DND-41 (cell line): ENCODE measurements around the gene AKR1A1.

Experiments
- ATAC-seq: fragments of 200-7000 bp; cut with Tn5 transposase; 3 replicates; pipeline ENCODE4 v1.9.1; 2021; ENCODE audit warnings: low read depth; ENCODE audit not compliant: insufficient read depth
- DNase-seq: peaks from one replicate; pipeline ENCODE4 v3.0.0-alpha.2; 2020
- H2AFZ ChIP-seq: 2 replicates; pipeline ENCODE4 v1.6.0; 2012; ENCODE audit warnings: low read depth, low read length
- H3K27ac ChIP-seq: 2 replicates; pipeline ENCODE4 v1.5.1; 2012; ENCODE audit warnings: low read length, inconsistent platforms
- H3K27me3 ChIP-seq: fragments of 200-600 bp; sonication (generic); 2 replicates; pipeline ENCODE4 v1.6.0; 2012; ENCODE audit warnings: low read length, mild to moderate bottlenecking, inconsistent platforms; ENCODE audit not compliant: insufficient read depth, poor library complexity
- H3K36me3 ChIP-seq: 2 replicates; pipeline ENCODE4 v1.5.1; 2012; ENCODE audit warnings: low read length, inconsistent platforms; ENCODE audit not compliant: insufficient read depth
- H3K4me1 ChIP-seq: 2 replicates; pipeline ENCODE4 v1.5.1; 2012; ENCODE audit warnings: mild to moderate bottlenecking, low read length; ENCODE audit not compliant: insufficient read depth
- H3K4me2 ChIP-seq: 2 replicates; pipeline ENCODE4 v1.6.0; 2012; ENCODE audit warnings: mild to moderate bottlenecking, moderate library complexity, low read length, inconsistent platforms; ENCODE audit not compliant: insufficient read depth
- H3K4me3 ChIP-seq, 2 experiments: fragments of 200-600 bp in 1 of 2; shearing (Covaris generic) in 1 of 2; 2 replicates each; pipeline ENCODE4 v1.5.1; 2012 to 2016; ENCODE audit warnings: inconsistent platforms in 2 of 2, low read length in 2 of 2, mild to moderate bottlenecking in 2 of 2, low read depth in 1 of 2, moderate library complexity in 1 of 2
- H3K79me2 ChIP-seq: 2 replicates; pipeline ENCODE4 v1.6.0; 2012; ENCODE audit warnings: low read length, inconsistent platforms; ENCODE audit not compliant: insufficient read depth
- H3K9ac ChIP-seq: 2 replicates; pipeline ENCODE4 v1.6.0; 2012; ENCODE audit warnings: low read depth, mild to moderate bottlenecking, inconsistent platforms, low read length, moderate library complexity
- H3K9me3 ChIP-seq: 2 replicates; pipeline ENCODE4 v1.5.1; 2012; ENCODE audit warnings: low read length, moderate library complexity, mild to moderate bottlenecking, inconsistent platforms; ENCODE audit not compliant: insufficient read depth, severe bottlenecking
- H4K20me1 ChIP-seq: 2 replicates; pipeline ENCODE4 v1.6.0; 2012; ENCODE audit warnings: low read length; ENCODE audit not compliant: insufficient read depth
- CTCF ChIP-seq: IDR thresholded peaks from 2 replicates; pipeline ENCODE4 v1.5.1; 2012; ENCODE audit warnings: borderline replicate concordance, low read length, moderate library complexity, mild to moderate bottlenecking; ENCODE audit not compliant: poor library complexity, severe bottlenecking; ENCODE audit errors: extremely low read depth
- EZH2 ChIP-seq: IDR thresholded peaks from 3 replicates; pipeline ENCODE4 v1.6.1; 2012; ENCODE audit warnings: borderline replicate concordance, low read depth, mild to moderate bottlenecking, moderate library complexity, low read length, inconsistent platforms; ENCODE audit not compliant: severe bottlenecking

AKR1A1 gene

GRCh38 chr1:45507195-45507594 is 43.4 kb upstream of the AKR1A1 start:
- no peaks in the 10 kb centered on the region for H3K9me3 ChIP-seq
- H3K36me3 ChIP-seq = peaks cover 58% of the 10 kb centered on the region
- peaks cover 14% of the 10 kb centered on the region; the same call in 1 of the 2 replicates for H4K20me1 ChIP-seq
- H3K4me1 ChIP-seq = no peaks in the 10 kb centered on the region
- no peaks in the 10 kb centered on the region for H3K27me3 ChIP-seq
- H3K79me2 ChIP-seq = peaks cover 7% of the 10 kb centered on the region; the same call in 1 of the 2 replicates
- H3K27ac ChIP-seq = no peak overlapping the region
- H3K4me2 ChIP-seq = no peak overlapping the region
- ATAC-seq (no peak; the same call in 2 of the 3 replicates), DNase-seq (no peak)
- H3K4me3 ChIP-seq = no peak overlapping the region
- no peak overlapping the region for H2AFZ ChIP-seq
- TF ChIP-seq EZH2 (no peak), CTCF (no peak)
- H3K9ac ChIP-seq = no peak overlapping the region

GRCh38 chr1:45507893-45508292 is 42.7 kb upstream of the AKR1A1 start:
- Histone ChIP-seq H3K4me1 (no peaks in the 10 kb centered on the region), H3K4me3 (no peak overlapping the region), H2AFZ (no peak overlapping the region), H3K27ac (0 out of 2 replicates have a peak overlapping the region, but pooled peaks have one; percentile 13), H3K4me2 (no peak overlapping the region), H3K36me3 (peaks cover 65% of the 10 kb centered on the region), H3K79me2 (peaks cover 5% of the 10 kb centered on the region; the same call in 1 of the 2 replicates), H4K20me1 (peaks cover 14% of the 10 kb centered on the region; the same call in 1 of the 2 replicates), H3K9ac (no peak overlapping the region), H3K27me3 (no peaks in the 10 kb centered on the region), H3K9me3 (no peaks in the 10 kb centered on the region)
- DNase-seq = no peak
- no peak for TF ChIP-seq EZH2
- TF ChIP-seq CTCF = no peak
- peak; percentile 12; the same call in 1 of the 3 replicates for ATAC-seq

- H2AFZ ChIP-seq = no peak overlapping the region
- no peaks in the 10 kb centered on the region for H3K9me3 ChIP-seq
- peaks cover 4% of the 10 kb centered on the region; the same call in 1 of the 2 replicates for H3K79me2 ChIP-seq
- ATAC-seq = peak; percentile 53
- DNase-seq = no peak
- H4K20me1 ChIP-seq = peaks cover 14% of the 10 kb centered on the region; the same call in 1 of the 2 replicates
- 0 out of 2 replicates have a peak overlapping the region, but pooled peaks have one; percentile 13 for H3K27ac ChIP-seq
- no peak overlapping the region for H3K4me2 ChIP-seq
- peaks cover 70% of the 10 kb centered on the region for H3K36me3 ChIP-seq
- no peak for TF ChIP-seq EZH2
- peak; percentile 14 for TF ChIP-seq CTCF
- H3K4me1 ChIP-seq = no peaks in the 10 kb centered on the region
- no peaks in the 10 kb centered on the region for H3K27me3 ChIP-seq
- H3K9ac ChIP-seq = no peak overlapping the region
- H3K4me3 ChIP-seq = no peak overlapping the region
Observed at GRCh38 chr1:45508295-45509151, 42.1 kb upstream of the AKR1A1 start.
